H9 (cell line): Measurements from ENCODE around the gene GCAT. TPM values are rescaled to one million over a fixed set of nuclear protein-coding genes. Genes with fewer than 3 reads are reported as not detected.

Source experiments
- DNase-seq: peaks from one replicate; pipeline ENCODE4 v3.0.0-alpha.2; 2017
- H2AFZ ChIP-seq: one replicate; pipeline ENCODE4 v1.6.1; 2013; ENCODE audit warnings: mild to moderate bottlenecking, low read length, control low read depth, moderate library complexity
- H2AK5ac ChIP-seq: 2 replicates; pipeline ENCODE4 v1.6.1; 2013; ENCODE audit warnings: low read length, control low read depth, mixed read lengths; ENCODE audit not compliant: insufficient read length
- H2BK120ac ChIP-seq: one replicate; pipeline ENCODE4 v1.6.1; 2013; ENCODE audit warnings: low read depth, mild to moderate bottlenecking, low read length, control low read depth, inconsistent platforms; ENCODE audit not compliant: poor library complexity, severe bottlenecking
- H2BK12ac ChIP-seq: 2 replicates; pipeline ENCODE4 v1.6.1; 2013; ENCODE audit warnings: low read length, control low read depth, mixed read lengths, low read depth; ENCODE audit not compliant: insufficient read length
- H2BK15ac ChIP-seq: 2 replicates; pipeline ENCODE4 v1.6.1; 2013; ENCODE audit warnings: low read depth, low read length, control low read depth
- H2BK20ac ChIP-seq: one replicate; pipeline ENCODE4 v1.6.1; 2013; ENCODE audit warnings: low read depth, mild to moderate bottlenecking, low read length, control low read depth, inconsistent platforms; ENCODE audit not compliant: poor library complexity, severe bottlenecking
- H2BK5ac ChIP-seq: 2 replicates; pipeline ENCODE4 v1.6.1; 2013; ENCODE audit warnings: low read length, control low read depth, mixed read lengths; ENCODE audit not compliant: insufficient read length
- H3K14ac ChIP-seq: 2 replicates; pipeline ENCODE4 v1.6.1; 2013; ENCODE audit warnings: low read length, control low read depth; ENCODE audit not compliant: insufficient read depth
- H3K18ac ChIP-seq: 2 replicates; pipeline ENCODE4 v1.6.1; 2013; ENCODE audit warnings: low read depth, mild to moderate bottlenecking, mixed read lengths, low read length, control low read depth; ENCODE audit not compliant: insufficient read length
- H3K23ac ChIP-seq: 2 replicates; pipeline ENCODE4 v1.6.1; 2013; ENCODE audit warnings: low read length, control low read depth, mixed read lengths, low read depth; ENCODE audit not compliant: insufficient read length
- H3K23me2 ChIP-seq: 2 replicates; pipeline ENCODE4 v1.6.1; 2013; ENCODE audit warnings: low read depth, mild to moderate bottlenecking, mixed read lengths, low read length, control low read depth; ENCODE audit not compliant: insufficient read length, poor library complexity, severe bottlenecking
- H3K27ac ChIP-seq: 2 replicates; pipeline ENCODE4 v1.5.1; 2013; ENCODE audit warnings: low read length, control low read depth, mixed read lengths, low read depth; ENCODE audit not compliant: insufficient read length
- H3K27me3 ChIP-seq: 2 replicates; pipeline ENCODE4 v1.6.1; 2013; ENCODE audit warnings: low read length, control low read depth, inconsistent platforms; ENCODE audit not compliant: insufficient read depth
- H3K4ac ChIP-seq: 2 replicates; pipeline ENCODE4 v1.6.1; 2013; ENCODE audit warnings: low read depth, mild to moderate bottlenecking, control low read depth, inconsistent platforms, low read length, moderate library complexity
- H3K4me1 ChIP-seq: 2 replicates; pipeline ENCODE4 v1.6.1; 2013; ENCODE audit warnings: low read length, control low read depth, inconsistent platforms; ENCODE audit not compliant: insufficient read depth
- H3K4me2 ChIP-seq: 2 replicates; pipeline ENCODE4 v1.6.1; 2013; ENCODE audit warnings: low read length, control low read depth, mixed read lengths; ENCODE audit not compliant: insufficient read length, insufficient read depth
- H3K56ac ChIP-seq: 2 replicates; pipeline ENCODE4 v1.6.1; 2013; ENCODE audit warnings: low read depth, mild to moderate bottlenecking, mixed read lengths, low read length, control low read depth; ENCODE audit not compliant: insufficient read length
- H3K79me1 ChIP-seq: 2 replicates; pipeline ENCODE4 v1.6.1; 2013; ENCODE audit warnings: low read depth, mild to moderate bottlenecking, moderate library complexity, low read length, control low read depth, inconsistent platforms; ENCODE audit not compliant: insufficient read depth, poor library complexity, severe bottlenecking
- H3K79me2 ChIP-seq: 2 replicates; pipeline ENCODE4 v1.6.1; 2013; ENCODE audit warnings: low read length, control low read depth, inconsistent platforms; ENCODE audit not compliant: insufficient read depth
- H3K9ac ChIP-seq: 2 replicates; pipeline ENCODE4 v1.6.1; 2013; ENCODE audit warnings: low read length, control low read depth, mixed read lengths; ENCODE audit not compliant: insufficient read length; ENCODE audit errors: extremely low read depth
- H3K9me3 ChIP-seq: one replicate; pipeline ENCODE4 v1.6.1; 2013; ENCODE audit warnings: low read depth, low read length, inconsistent platforms; ENCODE audit not compliant: control insufficient read depth
- H3T11ph ChIP-seq: one replicate; pipeline ENCODE4 v1.6.1; 2013; ENCODE audit warnings: mild to moderate bottlenecking, low read length, control low read depth, inconsistent platforms
- H4K20me1 ChIP-seq: one replicate; pipeline ENCODE4 v1.6.1; 2013; ENCODE audit not compliant: control insufficient read depth, insufficient read length, insufficient read depth
- H4K5ac ChIP-seq: 2 replicates; pipeline ENCODE4 v1.6.1; 2013; ENCODE audit warnings: low read depth, mild to moderate bottlenecking, mixed read lengths, low read length, control low read depth; ENCODE audit not compliant: insufficient read length
- H4K8ac ChIP-seq: replicated peaks from 2 replicates; pipeline ENCODE4 v1.6.1; 2013; ENCODE audit warnings: low read length, control low read depth, mixed read lengths, low read depth; ENCODE audit not compliant: insufficient read length
- H4K91ac ChIP-seq: 2 replicates; pipeline ENCODE4 v1.6.1; 2013; ENCODE audit warnings: low read depth, mild to moderate bottlenecking, moderate library complexity, mixed read lengths, low read length, control low read depth; ENCODE audit not compliant: insufficient read length
- H3K27ac Mint-ChIP-seq, 3 experiments: 2 replicates in 2 of 3; 3 replicates in 1 of 3; pipeline ENCODE4 v1.8.0; 2020 to 2021; ENCODE audit warnings: mixed read lengths in 3 of 3, mild to moderate bottlenecking in 1 of 3, moderate library complexity in 1 of 3
- H3K27me3 Mint-ChIP-seq: 2 replicates; pipeline ENCODE4 v1.8.0; 2021; ENCODE audit warnings: low read depth, mild to moderate bottlenecking, moderate library complexity, mixed read lengths
- H3K36me3 Mint-ChIP-seq, 3 experiments: 2 replicates in 2 of 3; 3 replicates in 1 of 3; pipeline ENCODE4 v1.8.0; 2020 to 2021; ENCODE audit warnings: low read depth in 3 of 3, mixed read lengths in 3 of 3; ENCODE audit not compliant: insufficient read depth in 1 of 3
- H3K4me1 Mint-ChIP-seq, 2 experiments: 2 replicates each; pipeline ENCODE4 v1.8.0; 2020; ENCODE audit warnings: mixed read lengths in 2 of 2
- H3K4me3 Mint-ChIP-seq, 2 experiments: 2 replicates in 1 of 2; 3 replicates in 1 of 2; pipeline ENCODE4 v1.8.0; 2020 to 2021; ENCODE audit warnings: mild to moderate bottlenecking in 2 of 2, mixed read lengths in 2 of 2, moderate library complexity in 1 of 2
- H3K9me3 Mint-ChIP-seq, 2 experiments: 2 replicates in 1 of 2; 3 replicates in 1 of 2; pipeline ENCODE4 v1.8.0; 2020; ENCODE audit warnings: mild to moderate bottlenecking in 2 of 2, mixed read lengths in 2 of 2, moderate library complexity in 1 of 2
- WGBS: extraction: QIAGEN DNeasy Blood & Tissue Kit; methylation state at CpG from one replicate; pipeline ENCODE4 v1.1.7; 2013; ENCODE audit warnings: missing lambda C conversion rate, low lambda C conversion rate, mixed read lengths; ENCODE audit not compliant: insufficient read length; ENCODE audit errors: extremely low coverage; 5-methylcytosine and 5-hydroxymethylcytosine counted together
- total RNA-seq: library from RNA; stranded (reverse); gene quantifications from 2 replicates; pipeline ENCODE4 v1.2.1, GENCODE V29; 2021
- TF ChIP-seq, protein P1 (sequence below): fragments of 200-600 bp; sonication (generic); conservative IDR thresholded peaks from 3 replicates; pipeline ENCODE4 v1.8.0; 2021; ENCODE audit warnings: antibody characterized with exemption, mild to moderate bottlenecking

Gene GCAT
- total RNA-seq, 1 experiment from 2014 or later: 26.9 TPM

- Histone ChIP-seq H3K14ac (no peak overlapping the region), H2AFZ (no peak overlapping the region), H2BK15ac (no peak overlapping the region), H2BK20ac (no peak overlapping the region), H4K5ac (no peak overlapping the region), H3K79me2 (no peaks in the 10 kb centered on the region), H3K9me3 (no peaks in the 10 kb centered on the region), H3K27ac (no peak overlapping the region), H3K56ac (no peak overlapping the region), H3K9ac (no peak overlapping the region), H3K4me1 (peaks cover 3% of the 10 kb centered on the region; the same call in 1 of the 2 replicates), H4K91ac (no peak overlapping the region), H4K8ac (no peak overlapping the region), H3K4ac (no peak overlapping the region), H3K79me1 (no peaks in the 10 kb centered on the region), H3T11ph (no peak overlapping the region), H4K20me1 (no peaks in the 10 kb centered on the region), H3K4me2 (no peak overlapping the region), H3K23ac (no peak overlapping the region), H3K18ac (no peak overlapping the region), H2AK5ac (no peak overlapping the region), H3K23me2 (peaks cover 11% of the 10 kb centered on the region), H2BK5ac (no peak overlapping the region), H2BK120ac (no peak overlapping the region), H2BK12ac (no peak overlapping the region), H3K27me3 (no peaks in the 10 kb centered on the region; the same call in 1 of the 2 replicates)
- peak; percentile 81 for DNase-seq
- H3K4me1 Mint-ChIP-seq: peaks cover 25 to 35% of the 10 kb centered on the region in 2 experiments
- TF ChIP-seq, protein P1, sequence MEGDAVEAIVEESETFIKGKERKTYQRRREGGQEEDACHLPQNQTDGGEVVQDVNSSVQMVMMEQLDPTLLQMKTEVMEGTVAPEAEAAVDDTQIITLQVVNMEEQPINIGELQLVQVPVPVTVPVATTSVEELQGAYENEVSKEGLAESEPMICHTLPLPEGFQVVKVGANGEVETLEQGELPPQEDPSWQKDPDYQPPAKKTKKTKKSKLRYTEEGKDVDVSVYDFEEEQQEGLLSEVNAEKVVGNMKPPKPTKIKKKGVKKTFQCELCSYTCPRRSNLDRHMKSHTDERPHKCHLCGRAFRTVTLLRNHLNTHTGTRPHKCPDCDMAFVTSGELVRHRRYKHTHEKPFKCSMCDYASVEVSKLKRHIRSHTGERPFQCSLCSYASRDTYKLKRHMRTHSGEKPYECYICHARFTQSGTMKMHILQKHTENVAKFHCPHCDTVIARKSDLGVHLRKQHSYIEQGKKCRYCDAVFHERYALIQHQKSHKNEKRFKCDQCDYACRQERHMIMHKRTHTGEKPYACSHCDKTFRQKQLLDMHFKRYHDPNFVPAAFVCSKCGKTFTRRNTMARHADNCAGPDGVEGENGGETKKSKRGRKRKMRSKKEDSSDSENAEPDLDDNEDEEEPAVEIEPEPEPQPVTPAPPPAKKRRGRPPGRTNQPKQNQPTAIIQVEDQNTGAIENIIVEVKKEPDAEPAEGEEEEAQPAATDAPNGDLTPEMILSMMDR: peak; percentile 21; the same call in 1 of the 3 replicates
- H3K36me3 Mint-ChIP-seq: peaks cover 0 to 3% (median 0%) of the 10 kb centered on the region in 3 experiments; a peak in 3 of 7 replicates
- peak overlapping the region; percentile 19 to 43; a peak in 4 of 5 replicates for H3K4me3 Mint-ChIP-seq
- no CpG with 5 or more reads among the region's 8 CpGs for WGBS
- H3K9me3 Mint-ChIP-seq: no peaks in the 10 kb centered on the region; a peak in 1 of 5 replicates
- H3K27me3 Mint-ChIP-seq: peaks cover 67% of the 10 kb centered on the region
- H3K27ac Mint-ChIP-seq: peak overlapping the region in 1 of 3 experiments; percentile 49; a peak in 2 of 7 replicates
These were observed 14.5 kb downstream of the GCAT start for GRCh38 chr22:37822079-37822833.
